GM20000 (cell line): Measurements from ENCODE around the gene ACOT13.
"Not testable (repeated sequence)": the region's sequence is repeated elsewhere in the genome, so short reads cannot be mapped to it uniquely, and the experiment has no call there.

Experiments
- DNase-seq: peaks from one replicate; pipeline ENCODE4 v3.0.0; 2012; ENCODE audit warnings: low spot score
- TF ChIP-seq, protein P1 (sequence below): IDR thresholded peaks from 2 replicates; pipeline ENCODE4 v1.5.1; 2012; ENCODE audit warnings: mild to moderate bottlenecking, control low read depth; ENCODE audit errors: extremely low read depth, missing control alignments

Gene ACOT13

DNA sequence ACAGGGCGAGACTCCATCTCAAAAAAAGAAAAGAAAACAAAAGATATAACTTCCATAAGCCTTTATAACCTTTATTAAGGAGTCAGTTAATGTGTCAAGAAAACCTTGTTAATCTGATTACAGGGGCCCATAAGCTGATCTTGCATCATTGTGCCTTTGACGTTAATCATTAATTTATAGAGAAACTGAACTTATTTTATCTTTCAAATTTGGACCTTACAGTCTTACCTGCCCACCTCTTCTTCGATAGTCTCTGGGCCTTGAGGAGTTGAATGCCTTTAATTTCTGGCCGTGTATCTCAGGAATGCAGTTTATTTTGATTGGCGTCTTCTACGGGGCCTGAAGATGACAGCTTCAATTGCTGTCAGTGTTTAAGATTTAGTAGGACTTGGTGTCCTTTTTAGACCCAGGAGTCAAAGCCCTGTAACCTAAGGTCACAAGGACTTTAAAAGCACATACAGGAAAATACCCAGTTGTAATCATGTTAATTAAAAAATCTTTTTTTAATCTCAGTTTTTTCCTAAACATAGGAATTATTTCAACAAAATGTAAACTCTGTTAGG, 5.8 kb downstream of the ACOT13 start:
- TF ChIP-seq, protein P1, sequence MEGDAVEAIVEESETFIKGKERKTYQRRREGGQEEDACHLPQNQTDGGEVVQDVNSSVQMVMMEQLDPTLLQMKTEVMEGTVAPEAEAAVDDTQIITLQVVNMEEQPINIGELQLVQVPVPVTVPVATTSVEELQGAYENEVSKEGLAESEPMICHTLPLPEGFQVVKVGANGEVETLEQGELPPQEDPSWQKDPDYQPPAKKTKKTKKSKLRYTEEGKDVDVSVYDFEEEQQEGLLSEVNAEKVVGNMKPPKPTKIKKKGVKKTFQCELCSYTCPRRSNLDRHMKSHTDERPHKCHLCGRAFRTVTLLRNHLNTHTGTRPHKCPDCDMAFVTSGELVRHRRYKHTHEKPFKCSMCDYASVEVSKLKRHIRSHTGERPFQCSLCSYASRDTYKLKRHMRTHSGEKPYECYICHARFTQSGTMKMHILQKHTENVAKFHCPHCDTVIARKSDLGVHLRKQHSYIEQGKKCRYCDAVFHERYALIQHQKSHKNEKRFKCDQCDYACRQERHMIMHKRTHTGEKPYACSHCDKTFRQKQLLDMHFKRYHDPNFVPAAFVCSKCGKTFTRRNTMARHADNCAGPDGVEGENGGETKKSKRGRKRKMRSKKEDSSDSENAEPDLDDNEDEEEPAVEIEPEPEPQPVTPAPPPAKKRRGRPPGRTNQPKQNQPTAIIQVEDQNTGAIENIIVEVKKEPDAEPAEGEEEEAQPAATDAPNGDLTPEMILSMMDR: no peak
- DNase-seq: no peak

DNA sequence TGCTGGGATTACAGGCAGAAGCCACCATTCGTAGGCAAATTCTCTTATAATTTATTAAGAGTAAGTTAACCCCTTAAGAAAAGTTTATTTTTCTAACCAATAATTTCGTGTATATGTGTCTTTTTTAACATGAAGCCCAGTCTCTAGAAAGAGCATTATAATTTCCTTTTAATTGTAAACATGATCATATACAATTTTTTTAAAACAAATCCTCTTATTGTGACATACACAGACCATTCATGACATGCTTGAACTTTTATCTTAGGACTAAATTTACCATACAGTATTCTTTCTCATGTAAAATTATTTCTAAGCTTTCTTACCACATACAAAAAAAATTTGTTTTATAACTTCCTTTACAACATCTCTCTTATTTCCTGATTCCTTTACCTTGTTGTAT, 6.7 kb downstream of the ACOT13 start:
- no peak for DNase-seq
- TF ChIP-seq, protein P1: no peak

DNA sequence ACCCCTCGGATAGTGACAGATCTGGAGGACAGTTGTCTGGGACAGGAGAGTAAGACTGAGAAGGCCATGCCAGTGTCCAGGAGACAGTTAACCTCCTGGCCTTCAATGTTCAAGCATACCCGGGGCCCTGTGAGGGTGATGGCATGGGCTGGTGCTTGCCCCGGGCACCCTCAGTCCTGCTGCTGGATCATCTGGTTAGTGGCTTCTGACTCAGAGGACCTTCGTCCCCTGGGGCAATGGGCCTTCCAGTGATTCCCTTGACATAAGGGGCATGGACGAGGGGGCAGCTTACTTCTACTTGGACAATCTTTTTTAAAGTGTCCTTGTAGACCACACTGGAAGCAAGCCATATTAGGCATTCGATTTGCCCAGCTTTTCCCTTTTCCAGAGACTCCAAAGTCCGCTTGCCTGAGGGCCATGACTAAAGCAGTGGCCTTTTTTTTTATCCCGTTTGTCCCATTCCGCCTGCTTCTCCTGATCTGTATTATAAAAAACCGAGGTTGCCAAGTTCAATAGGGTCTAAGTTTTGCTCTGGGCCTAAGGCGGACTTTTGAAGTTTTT, 12.0 kb downstream of the ACOT13 start:
- DNase-seq: not testable (repeated sequence)

DNA sequence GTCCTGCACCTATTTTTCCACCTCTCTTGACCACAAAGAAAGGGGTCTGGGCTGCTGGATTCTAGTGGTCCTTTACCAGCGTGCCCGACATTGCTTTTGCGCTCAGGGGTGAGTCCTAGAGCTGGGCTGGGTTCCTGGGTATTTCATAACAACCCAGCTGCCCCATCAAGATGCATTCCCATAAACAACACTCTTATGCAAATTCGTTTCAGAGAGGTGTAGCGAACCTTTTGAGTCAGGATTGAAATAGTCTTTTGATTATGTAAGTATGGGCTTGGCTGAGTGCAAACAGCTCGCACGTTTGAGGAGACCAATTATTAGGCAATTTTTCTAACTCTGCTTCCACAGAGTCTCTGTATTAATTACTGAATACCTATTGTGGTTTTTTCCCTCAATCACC, 13.7 kb downstream of the ACOT13 start:
- DNase-seq: no peak
- TF ChIP-seq, protein P1: no peak

DNA sequence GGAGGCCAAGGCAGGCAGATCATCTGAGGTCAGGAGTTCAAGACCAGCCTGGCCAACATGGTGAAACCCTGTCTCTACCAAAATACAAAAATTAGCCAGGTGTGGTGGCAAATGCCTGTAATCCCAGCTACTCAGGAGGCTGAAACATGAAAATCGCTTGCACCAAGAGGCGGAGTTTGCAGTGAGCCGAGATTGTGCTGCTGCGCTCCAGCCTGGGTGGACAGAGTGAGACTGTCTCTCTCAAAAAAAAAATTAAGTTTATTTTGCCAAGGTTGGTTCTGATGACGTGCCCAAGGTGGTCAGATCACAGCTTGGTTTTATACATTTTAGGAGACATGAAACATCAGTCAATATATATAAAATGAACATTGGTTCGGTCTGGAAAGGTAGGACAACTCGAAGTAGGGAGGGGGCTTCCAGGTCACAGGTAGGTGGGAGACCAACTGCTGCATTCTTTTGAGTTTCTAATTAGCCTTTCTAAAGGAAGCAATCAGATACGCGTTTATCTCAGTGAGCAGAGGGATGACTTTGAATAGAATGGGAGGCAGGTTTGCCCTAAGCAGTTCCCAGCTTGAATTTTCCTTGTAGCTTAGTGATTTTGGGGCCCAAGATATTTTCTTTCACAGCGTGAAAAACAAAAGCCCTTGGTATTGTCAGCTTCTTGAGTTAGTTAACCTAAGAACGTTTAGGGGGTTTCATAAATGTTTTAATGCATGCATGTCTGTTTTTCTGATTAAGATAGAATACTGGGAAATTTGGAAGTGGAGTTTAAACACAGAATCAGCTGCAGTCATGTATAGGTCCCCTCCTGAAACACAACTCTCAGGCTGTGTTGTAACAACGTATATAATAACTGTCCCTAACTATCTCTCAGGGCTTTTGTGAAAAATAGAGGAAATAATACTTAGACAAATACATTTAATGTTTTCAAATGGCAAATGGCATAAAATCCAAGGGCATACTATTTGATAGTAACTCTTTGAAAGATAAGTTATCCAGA, 16.7 kb downstream of the ACOT13 start:
- DNase-seq: no peak
- TF ChIP-seq, protein P1: no peak

DNA sequence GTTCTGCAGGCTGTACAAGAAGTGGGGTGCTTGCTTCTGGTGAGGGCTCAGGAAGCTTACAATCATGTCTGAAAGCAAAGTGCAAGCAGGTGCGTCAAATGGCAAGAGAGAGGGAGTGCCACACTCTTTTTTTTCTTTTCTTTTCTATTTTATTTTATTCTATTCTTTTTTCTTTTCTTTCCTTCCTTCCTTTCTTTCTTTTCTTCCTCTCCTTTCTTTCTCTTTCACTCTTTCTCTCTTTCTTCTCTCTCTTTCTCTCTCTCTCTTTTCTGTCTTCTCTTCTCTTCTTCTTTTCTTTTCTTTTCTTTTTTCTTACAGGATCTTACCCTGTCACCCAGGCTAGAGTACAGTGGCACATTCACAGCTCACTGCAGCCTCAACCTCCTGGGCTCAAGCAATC, 19.5 kb downstream of the ACOT13 start:
- TF ChIP-seq, protein P1: no peak
- no peak for DNase-seq

DNA sequence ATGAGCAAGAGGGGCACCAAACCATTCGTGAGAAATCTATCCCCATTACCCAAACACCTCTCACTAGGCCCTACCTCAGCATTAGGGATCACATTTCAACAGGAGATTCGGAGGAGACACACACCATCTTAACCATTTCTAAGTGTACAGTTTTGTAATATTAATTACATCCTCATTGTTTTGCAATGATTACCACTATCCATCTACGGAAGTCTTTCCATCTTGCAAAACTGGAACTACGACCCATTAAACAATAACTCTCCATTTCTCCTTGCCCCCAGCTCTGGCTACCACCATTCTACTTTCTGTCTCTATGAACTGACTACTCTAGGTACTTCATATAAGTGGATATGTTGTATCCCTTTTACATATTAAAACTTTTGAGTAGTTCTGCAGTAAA, 20.1 kb downstream of the ACOT13 start:
- TF ChIP-seq, protein P1: no peak

More for the DNA sequence above, 20.1 kb downstream of the ACOT13 start:
- DNase-seq: no peak
